ENCODE measurements around the gene RAB11FIP3. TPM values are rescaled to one million over a fixed set of nuclear protein-coding genes. Genes with fewer than 3 reads are reported as not detected.
"Not testable (repeated sequence)": the region's sequence is repeated elsewhere in the genome, so short reads cannot be mapped to it uniquely, and the experiment has no call there.

Gene RAB11FIP3
- total and polyA plus RNA-seq, 11 donors, result 19.3 to 39.9 (median 31.9) TPM

- ATAC-seq, result peak in 1 of 4 donors; percentile 22
- H3K4me1 ChIP-seq, result no peaks in the 10 kb centered on the region
- H3K27me3 ChIP-seq, result no peaks in the 10 kb centered on the region
- H3K27ac ChIP-seq, result no peak overlapping the region
- H3K9me3 ChIP-seq, result no peaks in the 10 kb centered on the region
- TF ChIP-seq POLR2A (IDR thresholded peaks at IDR 0.05) (no peak), CTCF (IDR thresholded peaks at IDR 0.05) (no peak)
- 95 to 97% (median 96%) methylated on average over 20 to 26 of the region's 26 CpGs for WGBS, 4 donors
- intact Hi-C loops (cut with DNase I), result no loop called here
- H3K36me3 ChIP-seq, result peaks cover 0 to 19% (median 0%) of the 10 kb centered on the region in 9 donors
- no peak for DNase-seq
- H3K4me3 ChIP-seq, result no peak overlapping the region
These were observed 13.7 kb upstream of the RAB11FIP3 start for GRCh38 chr16:411576-412265.

- intact Hi-C loops (cut with DNase I), result no loop called here
- Histone ChIP-seq H3K27ac (no peak overlapping the region), H3K4me3 (no peak overlapping the region), H3K27me3 (no peaks in the 10 kb centered on the region), H3K4me1 (no peaks in the 10 kb centered on the region), H3K36me3 (peaks cover 0 to 19% (median 0%) of the 10 kb centered on the region in 9 donors), H3K9me3 (no peaks in the 10 kb centered on the region)
- no peak for TF ChIP-seq CTCF (IDR thresholded peaks at IDR 0.05)
- TF ChIP-seq POLR2A (IDR thresholded peaks at IDR 0.05), result no peak
- ATAC-seq, result no peak
- WGBS, 4 donors, result 90 to 97% (median 94%) methylated on average over 15 to 21 of the region's 21 CpGs
- DNase-seq, result no peak
These were observed 10.9 kb upstream of the RAB11FIP3 start for GRCh38 chr16:414395-415169.

- 92 to 96% (median 95%) methylated on average over 3 of the region's 3 CpGs for WGBS, 4 donors
- H3K36me3 ChIP-seq, result peaks cover 0 to 18% (median 0%) of the 10 kb centered on the region in 9 donors
- H3K27ac ChIP-seq; H3K9me3 ChIP-seq; intact Hi-C loops (cut with DNase I); ATAC-seq; DNase-seq; H3K4me3 ChIP-seq; H3K4me1 ChIP-seq; H3K27me3 ChIP-seq: not testable (repeated sequence)
These were observed 10.3 kb upstream of the RAB11FIP3 start for GRCh38 chr16:415170-415498.

- H3K27me3 ChIP-seq, H3K36me3 ChIP-seq, H3K9me3 ChIP-seq, H3K4me3 ChIP-seq, H3K27ac ChIP-seq, DNase-seq, ATAC-seq: not testable (repeated sequence)
- H3K4me1 ChIP-seq, result peaks cover 0 to 31% (median 21%) of the 10 kb centered on the region in 12 donors
- WGBS, 4 donors, result 93 to 95% (median 94%) methylated on average over 13 of the region's 13 CpGs
- intact Hi-C loops (cut with DNase I), result loop anchor here in 1 of 10 donors (10.0 kb wide), 2 partner anchors 103 to 243 kb away; partner anchors contain the start of genes CAPN15 and RHOT2
These were observed 3.3 kb upstream of the RAB11FIP3 start for GRCh38 chr16:422179-422578.

- TF ChIP-seq POLR2A (IDR thresholded peaks at IDR 0.05) (no peak), CTCF (IDR thresholded peaks at IDR 0.05) (no peak)
- DNase-seq (peak in 4 of 5 donors; percentile 75 to 82 (median 78)), ATAC-seq (peak; percentile 76 to 90 (median 85))
- Histone ChIP-seq H3K27me3 (no peaks in the 10 kb centered on the region), H3K4me1 (peaks cover 0 to 44% (median 27%) of the 10 kb centered on the region in 12 donors), H3K4me3 (peak overlapping the region in 11 of 12 donors; percentile 44 to 86 (median 75)), H3K9me3 (no peaks in the 10 kb centered on the region), H3K36me3 (no peaks in the 10 kb centered on the region), H3K27ac (peak overlapping the region; percentile 83 to 99 (median 96))
- intact Hi-C loops (cut with DNase I), result loop anchor here in 2 of 10 donors (2.0 to 10.0 kb wide), 3 partner anchors 21 to 241 kb away; partner anchors contain the start of genes CAPN15 (in 1 of the 2) and RHOT2 (in 1 of the 2)
- 26 to 35% (median 30%) methylated on average over 20 of the region's 20 CpGs for WGBS, 4 donors
These were observed 1.3 kb upstream of the RAB11FIP3 start for GRCh38 chr16:424033-424622.

Measured in heart left ventricle (tissue), 16 donors.